Measurements from ENCODE around the gene GASK1B. TPM values are rescaled to one million over a fixed set of nuclear protein-coding genes. Genes with fewer than 3 reads are reported as not detected.
A peak's percentile ranks its signal among the peaks of the same experiment; 100 is the strongest.

Gene GASK1B
- total RNA-seq (10 to 100 TPM; 22.0 to 51.3 (median 33.1) TPM), polyA plus RNA-seq (1 to 10 TPM; 2.9 to 5.3 (median 3.0) TPM)
- long read RNA-seq, donor 1, full-length matches to known transcripts, result 8 of 22 reads
- long read RNA-seq, donor 1, partial matches to known transcripts, result 14 of 22 reads
- long read RNA-seq, donor 1, other reads (novel, unspliced or antisense), result 0 of 22 reads
- long read RNA-seq, donor 2, full-length matches to known transcripts, result 6 of 6 reads
- long read RNA-seq, donor 2, partial matches to known transcripts, result 0 of 6 reads
- long read RNA-seq, donor 2, other reads (novel, unspliced or antisense), result 0 of 6 reads

GRCh38 chr4:158172261-158173258, at the start of gene GASK1B:
Gene GASK1B (minus strand): TSS chr4:158173025. CDS start chr4:158171375, 1,650 bp downstream.
- no peak for DNase-seq
- H3K27ac ChIP-seq, result peak within 1 kb of the TSS; percentile 8 to 79 (median 52)
- WGBS, 5 donors, result 7 to 12% (median 8%) methylated on average over 12 of the region's 12 CpGs

GRCh38 chr4:158219623-158220022, 46.8 kb upstream of the GASK1B start:
- TF ChIP-seq POLR2A (IDR thresholded peaks at IDR 0.05) (no peak), POLR2AphosphoS5 (IDR thresholded peaks at IDR 0.05) (no peak), CTCF (IDR thresholded peaks at IDR 0.05 in 8 of 11, conservative IDR thresholded peaks at IDR 0.05 in 3 of 11) (no peak)
- DNase-seq, result no peak
- no peak overlapping the region for H3K4me3 ChIP-seq
- H3K27me3 ChIP-seq (replicated peaks in 1 of 7), result no peaks in the 10 kb centered on the region
- H3K4me1 ChIP-seq, result no peaks in the 10 kb centered on the region
- H3K27ac ChIP-seq, result no peak overlapping the region
- intact Hi-C loops (cut with DNase I; ENCODE audit: low total_unique reads), result no loop called here
- peaks cover 0 to 3% (median 0%) of the 10 kb centered on the region in 6 donors for H3K36me3 ChIP-seq
- H3K9me3 ChIP-seq, result no peaks in the 10 kb centered on the region
- WGBS, 5 donors, result 80 to 100% (median 93%) methylated on average over 1 of the region's 1 CpG

More at GRCh38 chr4:158172261-158173258, at the start of gene GASK1B:
- no peak for TF ChIP-seq POLR2A (IDR thresholded peaks at IDR 0.05)
- peak in 7 of 11 experiments; percentile 5 to 58 (median 34) for TF ChIP-seq CTCF (IDR thresholded peaks at IDR 0.05 in 8 of 11, conservative IDR thresholded peaks at IDR 0.05 in 3 of 11)
- H3K36me3 ChIP-seq, result no peaks in the 10 kb centered on the region
- intact Hi-C loops (cut with DNase I; ENCODE audit: low total_unique reads), result loop anchor here (10.0 kb wide), 1 partner anchor 178 kb away; no protein-coding TSS in a partner anchor
- H3K27me3 ChIP-seq (replicated peaks in 1 of 7), result peaks cover 0 to 29% (median 11%) of the 10 kb centered on the region in 7 donors
- H3K4me1 ChIP-seq, result peaks cover 0 to 62% (median 12%) of the 10 kb centered on the region in 6 donors
- H3K9me3 ChIP-seq, result no peaks in the 10 kb centered on the region
- H3K4me3 ChIP-seq, result peak within 1 kb of the TSS in 7 of 8 donors; percentile 0 to 69 (median 44)

DNA sequence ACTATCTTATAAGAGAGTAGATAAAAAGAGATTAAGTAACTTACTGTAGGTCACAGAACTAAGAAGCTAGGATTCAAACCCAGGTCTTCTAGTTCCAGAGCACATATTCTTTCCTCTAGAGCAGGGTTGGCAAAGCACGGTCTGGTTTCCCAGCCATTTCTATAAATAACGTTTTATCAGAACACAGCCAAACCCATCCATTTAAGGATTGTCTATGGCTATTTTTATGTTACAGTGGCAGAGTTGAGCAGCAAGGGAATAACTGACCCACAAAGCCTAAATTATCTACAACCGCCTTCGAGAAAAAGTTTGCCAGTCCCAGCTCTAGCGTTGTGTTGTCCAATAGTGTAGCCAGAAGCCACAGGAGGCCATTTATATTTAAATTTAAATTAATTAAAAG, 44.9 kb upstream of the GASK1B start:
- no peaks in the 10 kb centered on the region for H3K4me1 ChIP-seq
- 88 to 92% (median 90%) methylated on average over 5 of the region's 5 CpGs for WGBS, 5 donors
- no peak overlapping the region for H3K4me3 ChIP-seq
- TF ChIP-seq POLR2AphosphoS5 (IDR thresholded peaks at IDR 0.05) (no peak), CTCF (IDR thresholded peaks at IDR 0.05 in 8 of 11, conservative IDR thresholded peaks at IDR 0.05 in 3 of 11) (no peak), POLR2A (IDR thresholded peaks at IDR 0.05) (no peak)
- H3K27ac ChIP-seq, result no peak overlapping the region
- H3K36me3 ChIP-seq, result peaks cover 0 to 3% (median 0%) of the 10 kb centered on the region in 6 donors
- intact Hi-C loops (cut with DNase I; ENCODE audit: low total_unique reads), result no loop called here
- H3K27me3 ChIP-seq (replicated peaks in 1 of 7), result no peaks in the 10 kb centered on the region
- DNase-seq, result no peak
- no peaks in the 10 kb centered on the region for H3K9me3 ChIP-seq
